Mesenchymal stem cell (in vitro differentiated cells and primary cell): ENCODE measurements around the gene CSNK1D.

Source experiments
- DNase-seq: peaks from one replicate; pipeline ENCODE4 v3.0.0-alpha.2; 2013
- H2AFZ ChIP-seq: one replicate; pipeline ENCODE4 v1.6.1; 2013; ENCODE audit warnings: low read depth, mild to moderate bottlenecking, control low read depth, inconsistent platforms, low read length, moderate library complexity
- H2AK5ac ChIP-seq: 2 replicates; pipeline ENCODE4 v1.6.1; 2013; ENCODE audit warnings: low read length, moderate library complexity, mild to moderate bottlenecking, inconsistent platforms; ENCODE audit not compliant: severe bottlenecking
- H2BK120ac ChIP-seq: one replicate; pipeline ENCODE4 v1.6.1; 2013; ENCODE audit warnings: low read depth, mild to moderate bottlenecking, inconsistent platforms, low read length, moderate library complexity
- H2BK12ac ChIP-seq, 2 experiments: one replicate each; pipeline ENCODE4 v1.6.1; 2013; ENCODE audit warnings: inconsistent platforms in 2 of 2, low read length in 2 of 2, mild to moderate bottlenecking in 2 of 2, moderate library complexity in 2 of 2, control low read depth in 1 of 2
- H2BK15ac ChIP-seq: one replicate; pipeline ENCODE4 v1.6.1; 2013; ENCODE audit warnings: mild to moderate bottlenecking, low read depth, inconsistent platforms; ENCODE audit not compliant: poor library complexity, severe bottlenecking
- H2BK5ac ChIP-seq: 2 replicates; pipeline ENCODE4 v1.6.1; 2013; ENCODE audit warnings: low read depth, mild to moderate bottlenecking, low read length, control low read depth, inconsistent platforms; ENCODE audit not compliant: poor library complexity, severe bottlenecking
- H3K14ac ChIP-seq, 2 experiments: one replicate each; pipeline ENCODE4 v1.6.1; 2013; ENCODE audit warnings: inconsistent platforms in 2 of 2, low read length in 2 of 2, control low read depth in 1 of 2, mild to moderate bottlenecking in 1 of 2, moderate library complexity in 1 of 2
- H3K18ac ChIP-seq, 2 experiments: one replicate each; pipeline ENCODE4 v1.6.1; 2013; ENCODE audit warnings: inconsistent platforms in 2 of 2, low read length in 2 of 2, control low read depth in 1 of 2, low read depth in 1 of 2, mild to moderate bottlenecking in 1 of 2
- H3K23ac ChIP-seq, 2 experiments: one replicate each; pipeline ENCODE4 v1.6.1; 2013; ENCODE audit warnings: inconsistent platforms in 2 of 2, low read length in 2 of 2, mild to moderate bottlenecking in 2 of 2, moderate library complexity in 2 of 2, control low read depth in 1 of 2
- H3K27ac ChIP-seq: 2 replicates; pipeline ENCODE4 v1.5.1; 2013; ENCODE audit warnings: mild to moderate bottlenecking, moderate library complexity, low read length, control low read depth, inconsistent platforms; ENCODE audit not compliant: poor library complexity, severe bottlenecking
- H3K27me3 ChIP-seq, 2 experiments: 2 replicates each; pipeline versions ENCODE4 v1.6.1 to v1.7.0; 2013; ENCODE audit warnings: low read length in 2 of 2, mild to moderate bottlenecking in 2 of 2, moderate library complexity in 2 of 2, control low read depth in 1 of 2, inconsistent platforms in 1 of 2; ENCODE audit not compliant: control insufficient read depth in 1 of 2, insufficient read depth in 1 of 2
- H3K36me3 ChIP-seq, 2 experiments: 2 replicates each; pipeline versions ENCODE4 v1.6.1 to v1.7.0; 2013; ENCODE audit warnings: low read length in 2 of 2, control low read depth in 1 of 2, inconsistent platforms in 1 of 2, low read depth in 1 of 2, mild to moderate bottlenecking in 1 of 2; ENCODE audit not compliant: insufficient read depth in 2 of 2, control insufficient read depth in 1 of 2
- H3K4ac ChIP-seq, 2 experiments: one replicate each; pipeline ENCODE4 v1.6.1; 2013; ENCODE audit warnings: inconsistent platforms in 2 of 2, low read length in 2 of 2, mild to moderate bottlenecking in 2 of 2, moderate library complexity in 2 of 2, control low read depth in 1 of 2, low read depth in 1 of 2
- H3K4me1 ChIP-seq: 2 replicates; pipeline ENCODE4 v1.6.1; 2013; ENCODE audit warnings: low read depth, low read length, control low read depth; ENCODE audit not compliant: control insufficient read depth, insufficient read depth
- H3K4me2 ChIP-seq: 2 replicates; pipeline ENCODE4 v1.6.1; 2013; ENCODE audit warnings: low read length, mild to moderate bottlenecking, inconsistent platforms; ENCODE audit not compliant: poor library complexity, severe bottlenecking
- H3K4me3 ChIP-seq, 2 experiments: 2 replicates each; pipeline versions ENCODE4 v1.5.1 to v1.7.0; 2013; ENCODE audit warnings: low read length in 2 of 2, mild to moderate bottlenecking in 2 of 2, control low read depth in 1 of 2, low read depth in 1 of 2; ENCODE audit not compliant: insufficient read depth in 1 of 2
- H3K79me1 ChIP-seq: replicated peaks from 2 replicates; pipeline ENCODE4 v1.6.1; 2013; ENCODE audit warnings: mild to moderate bottlenecking, control low read depth, low read length, inconsistent platforms; ENCODE audit not compliant: poor library complexity, severe bottlenecking
- H3K9ac ChIP-seq: 2 replicates; pipeline ENCODE4 v1.7.0; 2013; ENCODE audit warnings: mild to moderate bottlenecking, low read length, moderate library complexity
- H3K9me3 ChIP-seq: 2 replicates; pipeline ENCODE4 v1.7.0; 2013; ENCODE audit warnings: mild to moderate bottlenecking, low read length; ENCODE audit not compliant: control insufficient read depth
- H4K8ac ChIP-seq: one replicate; pipeline ENCODE4 v1.6.1; 2013; ENCODE audit warnings: inconsistent platforms, mild to moderate bottlenecking, low read length, moderate library complexity
- H4K91ac ChIP-seq: one replicate; pipeline ENCODE4 v1.6.1; 2013; ENCODE audit warnings: mild to moderate bottlenecking, low read length, inconsistent platforms
- WGBS: methylation state at CpG from one replicate; pipeline ENCODE4 v1.1.7; 2013; ENCODE audit warnings: mixed read lengths; 5-methylcytosine and 5-hydroxymethylcytosine counted together

CSNK1D gene

DNA sequence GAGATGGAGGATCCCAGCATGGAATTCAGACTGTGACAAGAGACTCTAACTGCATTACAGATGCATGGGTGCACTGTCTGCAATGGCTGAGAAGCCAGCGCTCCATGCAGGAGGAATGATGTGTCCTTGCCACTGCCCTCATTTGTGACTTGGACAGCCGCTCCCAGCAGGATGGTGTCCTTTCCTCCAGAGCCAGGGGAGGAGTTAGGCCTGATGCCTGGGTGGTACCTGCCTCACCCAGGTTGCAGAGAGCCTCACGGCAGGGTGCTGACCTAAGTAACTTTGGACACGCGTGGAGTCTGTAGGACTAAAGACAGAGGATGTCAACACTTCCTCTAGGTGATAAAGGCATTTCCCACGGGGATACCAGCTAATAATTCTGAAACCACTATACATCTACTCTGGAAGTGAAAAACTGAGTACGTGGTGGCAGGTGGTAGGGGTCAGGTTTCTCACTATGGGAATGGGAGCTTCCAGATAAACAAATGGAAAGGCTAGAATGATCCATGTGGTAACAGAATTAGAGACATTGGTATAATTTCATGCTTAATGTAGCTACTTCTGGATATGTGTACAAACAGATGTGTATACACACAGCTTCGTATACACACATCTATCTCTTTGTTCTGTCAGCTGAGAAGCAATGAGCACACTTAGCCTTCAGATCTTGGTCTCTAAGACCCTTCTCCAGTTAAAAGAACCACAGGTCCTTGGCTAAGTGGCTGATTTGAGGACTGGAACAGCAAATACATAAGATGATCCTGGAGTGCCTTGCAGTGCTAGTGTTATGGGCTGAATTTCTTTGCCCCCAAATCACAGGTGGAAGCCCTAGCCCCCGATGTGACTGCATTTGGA is 13.7 kb upstream of the CSNK1D start:
- Histone ChIP-seq H3K14ac (no peak overlapping the region), H3K4me1 (peaks cover 30% of the 10 kb centered on the region), H3K4me3 (no peak overlapping the region), H3K23ac (no peak overlapping the region), H4K91ac (peak overlapping the region; percentile 3), H3K27ac (no peak overlapping the region), H2AFZ (no peak overlapping the region), H3K4me2 (no peak overlapping the region), H3K18ac (peak overlapping the region in 1 of 2 experiments; percentile 67), H2BK15ac (no peak overlapping the region), H3K9ac (peak overlapping the region; percentile 8), H3K79me1 (peaks cover 4% of the 10 kb centered on the region), H4K8ac (no peak overlapping the region), H3K4ac (peak overlapping the region in 1 of 2 experiments; percentile 78), H2AK5ac (peak overlapping the region; percentile 3), H3K36me3 (no peaks in the 10 kb centered on the region), H2BK120ac (no peak overlapping the region), H3K9me3 (no peaks in the 10 kb centered on the region), H3K27me3 (no peaks in the 10 kb centered on the region), H2BK12ac (peak overlapping the region; percentile 7 to 23), H2BK5ac (no peak overlapping the region)
- 95% methylated on average over 7 of the region's 9 CpGs for WGBS
- DNase-seq = no peak

GRCh38 chr17:82285141-82285540 is 11.6 kb upstream of the CSNK1D start:
- Histone ChIP-seq H2BK12ac (no peak overlapping the region), H3K4me2 (no peak overlapping the region), H3K79me1 (no peaks in the 10 kb centered on the region), H2BK5ac (no peak overlapping the region), H3K18ac (no peak overlapping the region), H2AFZ (no peak overlapping the region), H2AK5ac (no peak overlapping the region), H2BK15ac (no peak overlapping the region), H3K14ac (no peak overlapping the region), H3K27ac (no peak overlapping the region), H3K9me3 (no peaks in the 10 kb centered on the region), H3K23ac (no peak overlapping the region), H3K36me3 (no peaks in the 10 kb centered on the region), H3K4ac (no peak overlapping the region), H3K4me1 (peaks cover 41% of the 10 kb centered on the region), H3K9ac (no peak overlapping the region), H2BK120ac (no peak overlapping the region), H3K4me3 (no peak overlapping the region), H4K91ac (no peak overlapping the region), H3K27me3 (no peaks in the 10 kb centered on the region), H4K8ac (no peak overlapping the region)
- 66% methylated on average over 7 of the region's 8 CpGs for WGBS
- DNase-seq = no peak

- Histone ChIP-seq H2BK5ac (no peak overlapping the region), H3K27me3 (no peaks in the 10 kb centered on the region), H3K4ac (peak overlapping the region in 1 of 2 experiments; percentile 0), H2BK15ac (peak overlapping the region; percentile 8), H3K4me3 (no peak overlapping the region), H3K23ac (no peak overlapping the region), H3K4me2 (peak overlapping the region; percentile 32), H2BK12ac (peak overlapping the region in 1 of 2 experiments; percentile 74), H3K4me1 (peaks cover 37% of the 10 kb centered on the region), H3K79me1 (no peaks in the 10 kb centered on the region), H3K9ac (peak overlapping the region; percentile 15), H3K27ac (no peak overlapping the region), H3K9me3 (no peaks in the 10 kb centered on the region), H3K36me3 (peaks cover 0 to under 1% of the 10 kb centered on the region in 2 experiments), H3K14ac (peak overlapping the region in 1 of 2 experiments; percentile 66), H3K18ac (peak overlapping the region; percentile 9 to 79), H4K91ac (peak overlapping the region; percentile 66), H2AFZ (no peak overlapping the region), H2AK5ac (peak overlapping the region; percentile 49), H2BK120ac (peak overlapping the region; percentile 11), H4K8ac (peak overlapping the region; percentile 53)
- DNase-seq = peak; percentile 90
- WGBS = 43% methylated on average over 13 of the region's 13 CpGs
Observed at GRCh38 chr17:82283208-82283749, 9.8 kb upstream of the CSNK1D start.
